SK-N-SH (cell line): ENCODE results near the gene VSIG8. TPM values are rescaled to one million over a fixed set of nuclear protein-coding genes. Genes with fewer than 3 reads are reported as not detected.

Experiments
- CTCF ChIA-PET: fragments of 300-600, 350-600 bp; formaldehyde crosslinking; extraction: SDS; loops from one replicate; lab custom pipeline; 2021; lab: Yijun Ruan, JAX
- POLR2A ChIA-PET: fragments of 350-600 bp; sonication (Branson Sonifier 250); formaldehyde crosslinking; extraction: SDS; loops from one replicate; lab custom pipeline; 2020; ENCODE audit warnings: antibody characterized with exemption, inconsistent platforms; lab: Yijun Ruan, JAX
- DNase-seq: peaks from one replicate; pipeline ENCODE4 v3.0.0; 2012
- H2AFZ ChIP-seq: fragments of 200-600 bp; sonication (generic); 2 replicates; pipeline ENCODE4 v1.8.1; 2016; ENCODE audit warnings: antibody characterized with exemption, mild to moderate bottlenecking, low read depth
- H3F3A ChIP-seq: fragments of 200-600 bp; sonication (generic); replicated peaks from 2 replicates; pipeline ENCODE3; 2016; ENCODE audit warnings: antibody characterized with exemption, mild to moderate bottlenecking; ENCODE audit not compliant: insufficient read depth
- H3K27ac ChIP-seq, 2 experiments: fragments of 200-500 bp in 1 of 2; fragments of 200-600 bp in 1 of 2; sonication (Bioruptor generic) in 1 of 2; sonication (generic), shearing (Covaris generic) in 1 of 2; 2 replicates each; pipeline versions ENCODE4 v1.5.1 to v1.6.1; 2014 to 2016; ENCODE audit warnings: low read depth in 2 of 2, inconsistent platforms in 1 of 2, low read length in 1 of 2, mild to moderate bottlenecking in 1 of 2, mixed read lengths in 1 of 2
- H3K27me3 ChIP-seq: fragments of 200-600 bp; sonication (generic), shearing (Covaris generic); 2 replicates; pipeline ENCODE4 v1.6.1; 2016; ENCODE audit warnings: mixed run types; ENCODE audit not compliant: insufficient read depth
- H3K36me3 ChIP-seq, 2 experiments: fragments of 200-500 bp in 1 of 2; fragments of 200-600 bp in 1 of 2; sonication (Bioruptor generic) in 1 of 2; sonication (generic) in 1 of 2; replicated peaks in 1 of 2; 2 replicates each; pipeline versions ENCODE3 to v1.5.1; 2014 to 2016; ENCODE audit warnings: low read length in 1 of 2, mild to moderate bottlenecking in 1 of 2; ENCODE audit not compliant: insufficient read depth in 2 of 2, control insufficient read depth in 1 of 2
- H3K4me1 ChIP-seq, 2 experiments: fragments of 200-500 bp in 1 of 2; fragments of 200-600 bp in 1 of 2; sonication (Bioruptor generic) in 1 of 2; sonication (generic), shearing (Covaris generic) in 1 of 2; 2 replicates each; pipeline versions ENCODE4 v1.5.1 to v1.6.1; 2014 to 2016; ENCODE audit warnings: low read depth in 1 of 2, low read length in 1 of 2, mixed run types in 1 of 2; ENCODE audit not compliant: insufficient read depth in 2 of 2, control insufficient read depth in 1 of 2
- H3K4me2 ChIP-seq: fragments of 200-600 bp; sonication (generic), shearing (Covaris generic); 2 replicates; pipeline ENCODE4 v1.6.1; 2017; ENCODE audit warnings: mixed run types
- H3K4me3 ChIP-seq, 2 experiments: fragments of 200-500 bp in 1 of 2; fragments of 200-600 bp in 1 of 2; sonication (Bioruptor generic) in 1 of 2; sonication (generic), shearing (Covaris generic) in 1 of 2; 2 replicates each; pipeline versions ENCODE4 v1.5.1 to v1.8.1; 2014 to 2016; ENCODE audit warnings: low read depth in 2 of 2, inconsistent platforms in 1 of 2, low read length in 1 of 2, mild to moderate bottlenecking in 1 of 2, mixed read lengths in 1 of 2, moderate library complexity in 1 of 2
- H3K79me2 ChIP-seq: fragments of 200-600 bp; sonication (generic); 2 replicates; pipeline ENCODE4 v1.8.1; 2017; ENCODE audit warnings: mild to moderate bottlenecking; ENCODE audit not compliant: insufficient read depth
- H3K9ac ChIP-seq: fragments of 200-600 bp; sonication (generic); 2 replicates; pipeline ENCODE4 v1.6.1; 2017; ENCODE audit warnings: mixed run types
- H3K9me2 ChIP-seq: fragments of 200-600 bp; sonication (generic); 2 replicates; pipeline ENCODE4 v1.6.1; 2017; ENCODE audit warnings: mixed run types
- H3K9me3 ChIP-seq: fragments of 200-600 bp; sonication (generic); 2 replicates; pipeline ENCODE4 v1.6.1; 2017; ENCODE audit warnings: mixed run types, mild to moderate bottlenecking, moderate library complexity
- H4K20me1 ChIP-seq: fragments of 200-600 bp; sonication (generic); 2 replicates; pipeline ENCODE4 v1.6.1; 2017; ENCODE audit warnings: mild to moderate bottlenecking, mixed run types; ENCODE audit not compliant: insufficient read depth
- CHD2 ChIP-seq: fragments of 150-350 bp; IDR thresholded peaks from 2 replicates; pipeline ENCODE4 v1.6.1; 2018; ENCODE audit warnings: low read length; ENCODE audit not compliant: partially characterized antibody
- CTCF ChIP-seq: fragments of 200-600 bp; sonication (generic); IDR thresholded peaks from 2 replicates; pipeline ENCODE4 v1.6.1; 2017; ENCODE audit warnings: antibody characterized with exemption, mild to moderate bottlenecking, moderate library complexity
- ELF1 ChIP-seq: IDR thresholded peaks from 2 replicates; pipeline ENCODE4 v1.4.0; 2012
- FOSL2 ChIP-seq: IDR thresholded peaks from 2 replicates; pipeline ENCODE4 v1.4.0; 2012; ENCODE audit warnings: low read depth, mild to moderate bottlenecking, moderate library complexity, borderline replicate concordance
- GATA2 ChIP-seq: sonication (generic); formaldehyde crosslinking; IDR thresholded peaks from 2 replicates; pipeline ENCODE4 v1.5.0; 2020; ENCODE audit warnings: mild to moderate bottlenecking, missing genetic modification reagents
- JUND ChIP-seq: IDR thresholded peaks from 2 replicates; pipeline ENCODE4 v1.4.0; 2012
- MEF2A ChIP-seq: IDR thresholded peaks from 2 replicates; pipeline ENCODE4 v1.4.0; 2012; ENCODE audit warnings: low read depth, borderline replicate concordance
- MXI1 ChIP-seq: IDR thresholded peaks from 2 replicates; pipeline ENCODE4 v1.6.1; 2012; ENCODE audit warnings: mild to moderate bottlenecking, low read depth, low read length, improper control_type of control experiment
- NFIC ChIP-seq: IDR thresholded peaks from 2 replicates; pipeline ENCODE4 v1.4.0; 2012; ENCODE audit warnings: borderline replicate concordance
- PBX3 ChIP-seq: IDR thresholded peaks from 2 replicates; pipeline ENCODE4; 2012
- RAD21 ChIP-seq: IDR thresholded peaks from 2 replicates; pipeline ENCODE4 v1.6.1; 2012; ENCODE audit warnings: mild to moderate bottlenecking, low read length
- REST ChIP-seq: IDR thresholded peaks from 2 replicates; pipeline ENCODE4 v1.6.1; 2012; ENCODE audit warnings: mild to moderate bottlenecking, low read depth, low read length, moderate library complexity
- RFX5 ChIP-seq: IDR thresholded peaks from 2 replicates; pipeline ENCODE4 v1.6.1; 2012; ENCODE audit warnings: mild to moderate bottlenecking, improper control_type of control experiment, low read length
- SIN3A ChIP-seq: IDR thresholded peaks from 2 replicates; pipeline ENCODE4 v1.6.1; 2012; ENCODE audit warnings: low read depth, mild to moderate bottlenecking, low read length, moderate library complexity, borderline replicate concordance
- SMC3 ChIP-seq: IDR thresholded peaks from 2 replicates; pipeline ENCODE4 v1.6.1; 2012; ENCODE audit warnings: low read depth, low read length, improper control_type of control experiment
- TAF1 ChIP-seq: IDR thresholded peaks from 2 replicates; pipeline ENCODE4 v1.6.1; 2012; ENCODE audit warnings: low read depth, mild to moderate bottlenecking, low read length, moderate library complexity, borderline replicate concordance
- USF1 ChIP-seq: IDR thresholded peaks from 2 replicates; pipeline ENCODE4 v1.4.0; 2012; ENCODE audit warnings: low read depth, borderline replicate concordance
- USF2 ChIP-seq: fragments of 150-350 bp; IDR thresholded peaks from 2 replicates; pipeline ENCODE4 v1.6.1; 2017; ENCODE audit warnings: antibody characterized with exemption, low read length, low read depth, borderline replicate concordance
- WGBS: methylation state at CpG from one replicate; pipeline ENCODE4 v1.1.6; 2017; ENCODE audit warnings: low lambda C conversion rate; 5-methylcytosine and 5-hydroxymethylcytosine counted together
- polyA plus RNA-seq, 3 experiments: library from polyadenylated mRNA; depleted of rRNA; stranded (reverse); fragments of >200 nt; gene quantifications; 2 replicates each; pipeline ENCODE4 v1.2.3, GENCODE V29; 2012

Gene VSIG8
- polyA plus RNA-seq, 1 of the 3 experiments (the other 2 are of a cell fraction), result not detected

- Histone ChIP-seq H2AFZ (no peak overlapping the region), H3F3A (no peaks in the 10 kb centered on the region), H3K4me3 (no peak overlapping the region), H3K79me2 (no peaks in the 10 kb centered on the region), H3K9ac (no peak overlapping the region), H3K9me3 (no peaks in the 10 kb centered on the region), H3K27me3 (no peaks in the 10 kb centered on the region), H3K4me1 (peaks cover 2 to 18% of the 10 kb centered on the region in 2 experiments; a peak in 1 of 4 replicates), H4K20me1 (no peaks in the 10 kb centered on the region), H3K9me2 (no peaks in the 10 kb centered on the region), H3K4me2 (no peak overlapping the region), H3K27ac (no peak overlapping the region), H3K36me3 (no peaks in the 10 kb centered on the region)
- CTCF ChIA-PET, result interaction anchor here (0.7 to 4.9 kb wide), 4 partner anchors 17 to 144 kb away, joined by 3 to 14 read pairs (median 4); no protein-coding TSS in a partner anchor
- WGBS, result 88% methylated on average over 2 of the region's 2 CpGs
- no peak for DNase-seq
- POLR2A ChIA-PET, result no interaction called here
- no peak for TF ChIP-seq SMC3
- no peak for TF ChIP-seq SIN3A
- TF ChIP-seq CTCF, result no peak
- TF ChIP-seq RFX5, result no peak
- no peak for TF ChIP-seq ELF1
- TF ChIP-seq GATA2, result no peak
- no peak for TF ChIP-seq PBX3
- TF ChIP-seq NFIC, result no peak
- no peak for TF ChIP-seq JUND
- TF ChIP-seq TAF1, result no peak
- TF ChIP-seq USF1, result no peak
- no peak for TF ChIP-seq RAD21
Measured at GRCh38 chr1:159864262-159864661, 1.8 kb upstream of the VSIG8 start.

- no peak overlapping the region for H3K4me3 ChIP-seq
- H4K20me1 ChIP-seq, result no peaks in the 10 kb centered on the region
- no peaks in the 10 kb centered on the region for H3K9me2 ChIP-seq
- ChIA-PET CTCF (interaction anchor here (1.7 to 4.9 kb wide), 2 partner anchors 29 to 63 kb away, joined by 6 to 14 read pairs; no protein-coding TSS in a partner anchor), POLR2A (no interaction called here)
- no peaks in the 10 kb centered on the region for H3K27me3 ChIP-seq
- H3K36me3 ChIP-seq, result no peaks in the 10 kb centered on the region
- no peak for DNase-seq
- H2AFZ ChIP-seq, result no peak overlapping the region
- peaks cover 0 to 10% of the 10 kb centered on the region in 2 experiments; a peak in 1 of 4 replicates for H3K4me1 ChIP-seq
- H3K9me3 ChIP-seq, result no peaks in the 10 kb centered on the region
- H3K9ac ChIP-seq, result no peak overlapping the region
- WGBS, result 87% methylated on average over 5 of the region's 5 CpGs
- H3K4me2 ChIP-seq, result no peak overlapping the region
- H3F3A ChIP-seq, result no peaks in the 10 kb centered on the region
- no peaks in the 10 kb centered on the region for H3K79me2 ChIP-seq
- H3K27ac ChIP-seq, result no peak overlapping the region
- no peak for TF ChIP-seq ELF1
- no peak for TF ChIP-seq GATA2
- no peak for TF ChIP-seq RFX5
- TF ChIP-seq REST, result no peak
- no peak for TF ChIP-seq FOSL2
- no peak for TF ChIP-seq CHD2
- no peak for TF ChIP-seq MXI1
- TF ChIP-seq USF2, result no peak
- TF ChIP-seq MEF2A, result no peak
- TF ChIP-seq USF1, result no peak
Measured at GRCh38 chr1:159862031-159862430, 426 bp downstream of the VSIG8 start.
